Activated naive CD8-positive, alpha-beta T cell treated with anti-CD3 and anti-CD28 coated beads, Interleukin-2, amount 50 U/mL, for 24 hours (primary cell): ENCODE measurements around the gene TALDO1.
A peak's percentile ranks its signal among the peaks of the same experiment; 100 is the strongest.

Experiments used
- ATAC-seq: fragments of 150-1000 bp; cut with Tn5 transposase; one replicate; pipeline ENCODE4 v1.10.0; 2021
- DNase-seq: peaks from one replicate; pipeline ENCODE4 v3.0.0; 2021
- H3K27ac Mint-ChIP-seq: one replicate; pipeline ENCODE4 v1.8.0; 2021; ENCODE audit warnings: mild to moderate bottlenecking, mixed read lengths
- H3K27me3 Mint-ChIP-seq: one replicate; pipeline ENCODE4 v1.8.0; 2021; ENCODE audit warnings: mixed read lengths
- H3K36me3 Mint-ChIP-seq: one replicate; pipeline ENCODE4 v1.8.0; 2021; ENCODE audit warnings: low read depth, mixed read lengths
- H3K4me1 Mint-ChIP-seq: one replicate; pipeline ENCODE4 v1.8.0; 2021; ENCODE audit warnings: mixed read lengths
- H3K4me3 Mint-ChIP-seq: one replicate; pipeline ENCODE4 v1.8.0; 2021; ENCODE audit warnings: mild to moderate bottlenecking, moderate library complexity, mixed read lengths
- H3K9me3 Mint-ChIP-seq: one replicate; pipeline ENCODE4 v1.8.0; 2021; ENCODE audit warnings: mixed read lengths

Gene TALDO1

DNA sequence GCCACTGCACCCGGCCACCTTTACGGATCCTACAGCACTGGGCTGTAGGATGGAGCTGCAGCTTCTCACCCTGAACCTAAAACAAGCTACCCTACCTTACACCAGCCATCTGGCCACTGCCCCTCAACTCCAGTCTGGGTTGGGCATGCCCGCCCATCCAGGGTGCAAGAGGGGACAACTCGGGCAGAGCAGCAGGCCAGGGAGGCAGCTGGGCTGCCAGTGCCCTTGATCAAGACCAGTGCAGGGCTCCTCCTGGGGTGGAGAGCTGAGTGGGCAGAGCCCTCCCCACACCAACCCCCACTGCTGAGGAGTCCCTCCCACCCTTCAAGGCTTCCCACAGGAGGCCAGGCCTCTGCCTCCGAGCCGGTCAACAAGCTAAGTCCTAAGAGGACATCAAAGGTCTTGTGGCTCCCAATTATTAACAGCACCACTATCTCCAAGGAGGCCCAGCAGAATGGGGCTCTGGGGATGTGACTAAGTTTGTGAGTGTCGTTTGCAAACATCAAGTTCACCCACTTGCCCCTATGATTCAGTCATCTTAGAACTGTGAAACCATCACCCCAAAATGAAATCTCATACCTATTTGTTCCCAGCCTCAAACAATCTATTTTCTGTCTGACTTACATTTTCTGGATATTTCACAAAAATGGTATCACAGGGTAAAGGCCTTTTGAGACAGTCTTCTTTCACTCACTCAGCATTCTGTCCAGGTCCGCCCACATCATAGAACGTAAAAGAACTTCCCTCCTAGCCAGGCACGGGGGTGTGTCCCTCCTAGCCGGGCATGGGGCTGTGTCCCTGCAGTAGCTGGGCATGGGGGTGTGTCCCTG is 19.1 kb downstream of the TALDO1 start:
- ATAC-seq, result no peak
- Mint-ChIP-seq H3K27me3 (no peaks in the 10 kb centered on the region), H3K9me3 (no peaks in the 10 kb centered on the region), H3K4me3 (no peak overlapping the region), H3K27ac (peak overlapping the region; percentile 9), H3K36me3 (peaks cover 25% of the 10 kb centered on the region), H3K4me1 (no peaks in the 10 kb centered on the region)
- no peak for DNase-seq

DNA sequence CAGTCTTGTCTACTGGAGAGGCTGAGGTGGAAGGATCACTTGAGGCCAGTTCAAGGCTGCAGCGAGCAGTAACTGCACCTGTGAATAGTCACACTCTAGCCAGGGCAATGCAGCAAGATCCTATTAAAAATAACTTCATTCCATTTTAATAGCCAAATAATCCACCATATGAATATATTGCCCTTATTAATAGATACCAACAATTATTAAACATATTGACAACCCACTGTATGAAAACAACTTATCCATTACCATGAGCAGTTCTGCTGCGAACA is 19.6 kb downstream of the TALDO1 start:
- ATAC-seq (no peak), DNase-seq (no peak)
- Mint-ChIP-seq H3K27ac (no peak overlapping the region), H3K27me3 (no peaks in the 10 kb centered on the region), H3K4me3 (no peak overlapping the region), H3K4me1 (no peaks in the 10 kb centered on the region), H3K36me3 (peaks cover 20% of the 10 kb centered on the region), H3K9me3 (no peaks in the 10 kb centered on the region)

DNA sequence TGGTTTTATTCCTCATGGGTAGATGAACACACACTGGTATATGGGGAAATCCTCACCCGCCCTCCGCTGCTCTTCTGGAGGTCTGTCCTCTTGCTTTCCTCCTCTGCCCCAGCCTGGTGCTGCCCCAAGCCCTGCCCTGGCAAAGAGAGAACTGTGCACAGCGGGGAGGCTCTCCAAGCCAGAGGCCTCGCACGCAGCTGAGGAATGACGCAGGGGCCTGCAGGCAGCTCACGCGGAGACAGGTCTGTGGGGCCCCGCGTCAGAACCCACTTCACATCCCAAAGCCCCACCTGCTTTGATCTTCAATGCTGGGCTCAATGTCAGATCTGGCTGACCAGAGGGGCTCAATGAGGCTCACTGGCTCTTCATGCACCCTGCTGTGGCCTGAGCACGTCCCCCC is 20.0 kb downstream of the TALDO1 start:
- Mint-ChIP-seq H3K36me3 (peaks cover 19% of the 10 kb centered on the region), H3K27ac (no peak overlapping the region), H3K4me3 (no peak overlapping the region), H3K4me1 (no peaks in the 10 kb centered on the region), H3K9me3 (no peaks in the 10 kb centered on the region), H3K27me3 (no peaks in the 10 kb centered on the region)
- ATAC-seq (no peak), DNase-seq (no peak)

DNA sequence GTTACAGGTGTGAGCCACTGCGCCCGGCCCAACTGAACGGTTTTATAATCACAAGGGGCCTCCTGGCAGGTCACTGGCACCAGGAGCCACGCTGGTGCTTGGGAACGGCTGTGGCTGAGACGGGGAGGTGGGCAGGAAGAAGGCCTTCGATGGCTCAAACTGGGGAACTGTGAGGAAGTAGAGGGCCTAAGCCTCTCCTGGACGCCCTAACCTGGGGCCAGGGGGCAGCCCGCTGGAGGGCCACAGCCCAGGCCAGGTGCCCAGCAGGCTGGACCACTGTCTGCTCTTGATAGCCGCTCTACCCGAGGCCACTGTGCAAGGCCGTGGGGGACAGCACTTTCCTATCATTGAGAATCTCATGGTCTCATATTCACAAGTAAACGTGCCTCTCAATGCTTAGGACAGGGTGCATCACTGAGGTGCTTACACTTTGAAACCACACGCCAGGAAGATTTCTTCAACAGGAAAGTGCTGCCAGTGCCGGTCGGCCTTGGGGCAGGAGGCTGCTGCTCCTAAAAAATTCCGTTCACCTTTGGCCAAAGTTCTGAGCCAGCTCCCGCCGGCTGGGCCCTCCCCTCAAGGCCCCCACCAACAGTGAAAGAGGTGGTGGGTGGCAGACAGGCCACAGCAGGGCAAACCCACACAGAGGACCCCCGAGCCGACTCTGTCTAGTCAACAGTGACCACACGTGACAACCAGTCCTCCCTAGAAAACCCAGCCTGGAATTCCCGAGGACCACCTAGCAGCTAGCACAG is 22.8 kb downstream of the TALDO1 start:
- H3K4me3 Mint-ChIP-seq, result no peak overlapping the region
- H3K4me1 Mint-ChIP-seq, result no peaks in the 10 kb centered on the region
- no peaks in the 10 kb centered on the region for H3K9me3 Mint-ChIP-seq
- no peak overlapping the region for H3K27ac Mint-ChIP-seq
- peaks cover 10% of the 10 kb centered on the region for H3K36me3 Mint-ChIP-seq
- DNase-seq (no peak), ATAC-seq (no peak)
- H3K27me3 Mint-ChIP-seq, result no peaks in the 10 kb centered on the region

DNA sequence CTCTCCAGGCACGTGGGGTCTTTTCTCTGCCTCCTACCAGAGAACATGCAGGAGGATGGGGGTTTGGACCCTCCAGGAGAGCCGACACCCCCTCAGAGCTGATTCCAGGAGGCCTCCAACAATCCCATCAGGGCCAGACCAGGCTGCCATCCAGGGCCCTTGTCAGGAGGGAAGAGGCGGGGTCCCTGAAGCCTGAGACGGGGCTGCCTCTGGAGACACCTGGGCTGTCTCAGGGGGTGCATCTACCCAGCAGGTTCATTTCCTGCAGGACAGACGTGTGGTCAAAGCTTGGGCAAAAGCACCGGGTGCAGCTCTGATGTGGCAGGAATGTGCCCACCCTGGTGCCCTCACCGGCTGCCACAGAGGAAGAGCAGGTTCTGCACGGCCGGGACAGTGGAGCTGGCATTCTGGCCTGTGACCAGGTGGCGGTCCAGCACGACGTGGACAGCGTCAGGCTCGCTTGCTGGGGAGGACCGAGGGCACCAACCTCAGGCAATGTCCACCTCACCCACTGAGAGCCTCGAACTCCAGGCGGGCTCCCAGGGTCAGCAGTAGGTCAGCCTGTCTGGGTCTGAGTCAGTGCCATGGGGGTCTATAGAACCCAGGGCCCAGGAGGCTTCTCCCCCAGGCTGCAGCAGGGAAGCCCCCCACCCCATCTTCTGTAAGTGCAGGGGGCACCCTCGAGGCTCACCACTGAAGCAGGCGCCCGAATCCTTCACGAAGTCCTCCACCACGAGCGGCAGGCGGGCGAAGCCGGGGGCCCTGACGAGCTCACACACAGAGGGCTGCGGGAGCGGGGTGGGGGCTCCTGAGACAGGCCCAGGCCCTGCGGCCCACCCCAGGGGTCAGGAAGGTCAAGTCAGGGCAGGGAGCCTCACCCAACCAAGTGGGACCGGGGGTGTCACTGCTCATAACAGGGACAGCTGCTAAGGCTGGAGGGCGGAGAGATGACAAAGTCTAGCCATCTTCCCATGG is 23.7 kb downstream of the TALDO1 start:
- Mint-ChIP-seq H3K4me3 (no peak overlapping the region), H3K27ac (no peak overlapping the region), H3K9me3 (no peaks in the 10 kb centered on the region), H3K27me3 (no peaks in the 10 kb centered on the region), H3K36me3 (peaks cover 14% of the 10 kb centered on the region), H3K4me1 (peaks cover 7% of the 10 kb centered on the region)
- no peak for ATAC-seq
- no peak for DNase-seq

DNA sequence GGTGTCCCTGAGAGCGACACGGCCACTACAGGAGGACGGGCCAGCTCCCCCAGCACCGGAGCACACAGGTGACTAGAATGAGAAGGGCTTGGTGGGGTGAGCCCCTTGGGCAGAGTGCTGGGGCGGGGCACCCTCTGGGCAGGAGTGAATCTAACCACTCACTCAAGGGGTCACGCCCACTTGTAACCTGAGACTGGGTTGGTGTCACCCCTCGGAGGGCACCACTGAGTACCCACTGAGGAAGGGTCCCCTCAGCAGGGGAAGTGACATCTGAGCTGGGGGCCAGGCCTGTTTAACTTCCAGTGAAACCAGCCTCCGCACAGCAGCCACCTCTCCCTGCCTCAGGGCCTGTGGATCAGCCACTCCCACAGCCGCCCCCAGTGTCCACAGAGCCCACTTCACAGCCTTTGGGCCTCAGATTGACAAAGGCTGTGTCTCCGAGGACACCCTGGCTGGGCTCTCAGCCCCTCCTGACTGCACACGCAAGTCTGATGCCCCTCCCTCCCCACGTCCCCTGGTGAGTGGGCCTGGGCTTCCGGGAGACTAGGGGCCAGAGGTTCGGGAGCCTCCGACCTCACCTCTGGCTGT is 24.4 kb downstream of the TALDO1 start:
- Mint-ChIP-seq H3K27ac (no peak overlapping the region), H3K4me3 (no peak overlapping the region), H3K4me1 (peaks cover 12% of the 10 kb centered on the region), H3K9me3 (no peaks in the 10 kb centered on the region), H3K27me3 (no peaks in the 10 kb centered on the region), H3K36me3 (peaks cover 12% of the 10 kb centered on the region)
- DNase-seq (no peak), ATAC-seq (no peak)

DNA sequence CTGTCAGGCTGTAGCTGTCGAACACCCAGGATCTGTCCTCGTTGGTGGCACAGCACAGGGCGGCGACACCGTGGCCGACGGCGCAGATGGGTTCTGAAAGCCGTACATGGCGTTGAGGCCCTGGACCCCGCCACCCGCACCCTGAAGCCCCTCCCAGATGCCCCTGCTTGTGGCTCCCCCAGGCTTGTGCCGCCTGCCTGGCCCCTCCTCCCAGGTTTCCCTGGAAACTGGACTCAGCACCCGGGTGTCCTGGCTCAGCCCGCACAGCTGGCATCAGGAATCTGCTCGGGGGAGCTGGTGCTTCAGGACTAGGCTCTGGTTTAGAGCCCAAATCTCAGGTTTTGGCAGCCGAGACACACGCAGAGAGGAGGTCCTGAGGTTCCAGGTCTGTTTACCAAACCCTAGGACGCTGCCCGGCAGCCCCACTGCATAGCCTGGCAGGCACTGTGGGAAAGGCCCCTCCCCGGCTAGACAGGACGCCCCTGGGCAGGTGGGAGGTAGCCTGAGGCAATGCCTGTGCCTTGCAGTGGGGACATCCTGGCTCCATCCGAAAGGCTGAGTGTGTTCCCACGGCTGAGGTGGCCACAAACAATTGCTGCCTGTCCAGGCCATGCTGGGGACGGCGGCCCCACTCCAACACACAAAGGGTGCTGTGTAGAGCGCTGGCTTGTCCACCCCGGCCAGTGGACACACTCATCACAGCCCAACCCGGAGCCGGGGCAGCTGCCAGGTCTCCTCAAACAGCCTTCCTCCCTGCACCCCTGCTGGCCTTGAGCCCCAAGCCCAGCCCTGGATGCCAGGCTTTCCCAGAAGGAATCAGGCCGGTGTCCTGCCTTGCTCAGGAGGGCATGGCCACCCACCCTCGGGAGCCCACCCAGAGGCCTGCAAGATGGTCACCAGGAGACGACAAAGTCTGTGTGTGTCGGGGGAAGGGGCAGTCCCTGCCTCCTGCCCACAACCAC is 25.4 kb downstream of the TALDO1 start:
- H3K4me3 Mint-ChIP-seq, result no peak overlapping the region

DNA sequence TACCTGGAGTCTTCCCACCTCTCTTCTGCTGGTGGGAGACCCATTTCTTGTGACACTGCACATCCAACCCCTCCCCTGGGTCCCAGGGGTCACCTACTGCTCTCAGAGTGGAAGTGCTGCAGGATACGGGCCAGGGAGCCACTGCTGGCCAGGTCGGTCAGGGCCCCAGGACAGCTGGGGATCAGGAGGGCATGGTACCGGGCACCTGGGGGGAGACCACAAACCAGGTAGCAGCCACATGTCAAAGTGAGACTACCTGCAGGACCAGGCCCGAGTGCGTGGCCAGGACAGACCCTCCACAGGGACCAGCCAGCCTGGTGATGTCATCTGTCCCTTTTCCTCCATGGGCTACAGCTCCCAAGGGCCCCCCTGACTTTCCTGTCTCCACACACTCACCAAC is 26.2 kb downstream of the TALDO1 start:
- DNase-seq, result no peak
- Mint-ChIP-seq H3K4me1 (peaks cover 16% of the 10 kb centered on the region), H3K9me3 (no peaks in the 10 kb centered on the region), H3K27ac (no peak overlapping the region), H3K4me3 (no peak overlapping the region), H3K36me3 (peaks cover 8% of the 10 kb centered on the region), H3K27me3 (no peaks in the 10 kb centered on the region)
- no peak for ATAC-seq

More for the DNA sequence above, 25.4 kb downstream of the TALDO1 start:
- Mint-ChIP-seq H3K4me1 (peaks cover 12% of the 10 kb centered on the region), H3K9me3 (no peaks in the 10 kb centered on the region), H3K27ac (no peak overlapping the region), H3K36me3 (peaks cover 12% of the 10 kb centered on the region), H3K27me3 (no peaks in the 10 kb centered on the region)
- ATAC-seq, result no peak
- DNase-seq, result no peak

DNA sequence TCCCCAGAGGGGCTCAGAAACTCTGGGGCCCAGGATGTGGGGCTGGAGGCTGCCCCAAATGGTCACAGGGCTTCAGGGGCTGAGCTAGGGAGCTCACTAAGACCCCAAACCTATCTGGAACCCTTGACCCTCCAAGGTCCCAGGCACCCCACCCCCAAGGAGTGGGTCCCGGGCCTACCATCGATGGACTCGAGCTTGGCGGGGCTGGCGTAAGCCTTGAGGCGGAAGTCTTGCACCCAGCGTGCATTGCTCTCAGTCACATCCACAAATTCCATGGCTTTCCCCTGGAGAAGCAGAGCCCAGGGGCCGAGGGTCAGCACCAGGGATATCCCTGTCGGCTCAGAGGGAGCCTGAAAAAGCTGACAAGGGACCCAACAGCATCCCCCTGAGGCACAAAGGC is 26.6 kb downstream of the TALDO1 start:
- ATAC-seq (no peak), DNase-seq (no peak)
- Mint-ChIP-seq H3K27ac (no peak overlapping the region), H3K4me1 (peaks cover 16% of the 10 kb centered on the region), H3K9me3 (no peaks in the 10 kb centered on the region), H3K27me3 (no peaks in the 10 kb centered on the region), H3K36me3 (peaks cover 8% of the 10 kb centered on the region), H3K4me3 (no peak overlapping the region)

DNA sequence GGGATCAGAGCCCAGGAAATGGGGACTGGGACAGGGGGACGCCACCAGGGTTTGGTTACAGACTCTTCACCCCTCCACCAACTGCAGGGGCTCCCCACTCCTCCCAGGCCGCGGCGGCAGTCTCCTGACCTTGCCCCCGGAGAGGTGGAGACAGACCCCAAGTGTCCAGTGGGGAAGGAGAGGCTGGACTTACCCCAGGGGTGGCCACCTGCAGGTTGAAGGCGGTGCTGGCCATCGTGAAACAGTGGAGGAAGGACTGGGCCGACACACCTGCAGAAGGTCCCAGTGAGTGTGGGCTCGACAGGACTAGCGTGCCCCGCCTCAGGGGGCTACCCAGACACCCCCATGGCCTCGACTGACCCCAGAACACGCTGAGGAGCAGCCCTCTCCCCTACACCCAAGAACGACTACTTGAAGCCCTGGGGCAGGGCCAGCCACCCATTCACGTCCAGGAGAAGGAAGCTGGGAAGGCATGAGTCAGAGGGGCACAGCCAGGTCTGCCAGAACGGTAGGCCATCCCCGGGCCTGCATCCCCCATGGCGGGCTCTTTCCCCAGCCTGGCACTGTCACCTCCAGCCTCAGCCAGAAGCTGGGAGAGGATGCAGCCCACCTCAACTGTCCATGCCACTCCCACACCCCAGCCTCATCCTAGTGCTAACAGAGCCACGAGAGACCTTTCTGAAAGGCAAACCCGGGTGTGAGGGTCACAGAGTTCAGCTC is 27.8 kb downstream of the TALDO1 start:
- no peak for ATAC-seq
- Mint-ChIP-seq H3K9me3 (no peaks in the 10 kb centered on the region), H3K4me1 (peaks cover 16% of the 10 kb centered on the region), H3K36me3 (peaks cover 6% of the 10 kb centered on the region), H3K27me3 (no peaks in the 10 kb centered on the region), H3K4me3 (peak overlapping the region; percentile 87), H3K27ac (no peak overlapping the region)
- DNase-seq, result no peak

DNA sequence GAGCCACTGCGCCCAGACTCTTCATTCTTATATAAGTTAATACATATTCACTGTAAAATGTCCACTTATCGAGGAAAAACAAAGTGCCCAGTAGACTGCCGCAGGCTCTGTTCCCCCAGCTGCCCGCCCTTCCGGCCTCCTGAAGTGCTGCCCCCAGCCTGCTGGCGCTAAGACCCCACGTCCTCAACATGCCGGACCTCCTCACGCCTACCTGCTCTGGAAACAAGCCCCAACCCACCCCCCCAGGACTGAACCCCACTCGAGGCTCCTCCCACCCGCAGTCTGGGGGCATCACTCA is 28.9 kb downstream of the TALDO1 start:
- Mint-ChIP-seq H3K27ac (peak overlapping the region; percentile 86), H3K36me3 (peaks cover 6% of the 10 kb centered on the region), H3K27me3 (no peaks in the 10 kb centered on the region), H3K4me3 (peak overlapping the region; percentile 87), H3K9me3 (no peaks in the 10 kb centered on the region), H3K4me1 (peaks cover 16% of the 10 kb centered on the region)
- no peak for DNase-seq
- no peak for ATAC-seq

DNA sequence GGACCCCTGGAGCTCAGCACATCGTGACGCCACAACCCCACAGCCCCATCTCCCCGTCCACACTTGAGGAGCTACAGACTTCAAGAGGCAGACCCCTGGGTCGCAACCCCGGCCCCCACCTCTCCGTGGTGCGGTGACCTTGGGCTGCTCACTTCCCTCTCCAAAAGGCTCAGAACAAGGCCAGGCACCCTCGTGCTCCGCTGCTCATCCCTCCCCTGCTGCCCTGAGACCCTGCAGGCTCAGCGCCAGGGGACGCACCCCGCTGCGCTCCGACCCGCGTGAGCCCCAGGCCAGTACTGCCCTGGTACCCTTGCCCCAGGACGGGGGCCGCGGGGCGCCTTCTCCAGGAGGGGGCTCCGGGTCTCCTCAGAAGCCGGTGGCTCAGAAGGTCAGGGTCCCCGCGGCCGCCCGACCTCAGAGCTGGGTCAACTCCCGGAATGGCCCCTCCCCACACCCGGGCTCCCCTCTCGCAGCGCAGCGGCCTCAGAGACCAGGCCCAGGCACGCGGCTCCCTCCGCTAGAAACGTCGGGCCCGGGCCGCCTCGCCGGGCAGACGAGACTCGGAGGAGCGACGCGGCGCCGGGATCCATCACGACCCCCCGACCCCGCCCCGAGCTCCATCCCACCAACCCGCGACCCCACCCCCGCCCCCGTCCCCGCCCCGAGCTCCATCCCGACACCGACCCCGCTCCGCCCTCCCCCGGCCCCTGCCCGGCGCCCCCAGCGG is 29.5 kb downstream of the TALDO1 start:
- no peaks in the 10 kb centered on the region for H3K27me3 Mint-ChIP-seq
- ATAC-seq (peak; percentile 24), DNase-seq (peak; percentile 25)
- H3K36me3 Mint-ChIP-seq, result peaks cover 6% of the 10 kb centered on the region
- H3K9me3 Mint-ChIP-seq, result no peaks in the 10 kb centered on the region
- peaks cover 16% of the 10 kb centered on the region for H3K4me1 Mint-ChIP-seq
- H3K4me3 Mint-ChIP-seq, result peak overlapping the region; percentile 87
- H3K27ac Mint-ChIP-seq, result peak overlapping the region; percentile 86
